Spleen (tissue), 7 donors: ENCODE measurements around the gene RFLNA.

Experiments
- CTCF ChIP-seq, 11 experiments: fragments of 200-600 bp in 7 of 11; fragments of 450-650 bp in 4 of 11; sonication (generic) in 4 of 11; IDR thresholded peaks in 8 of 11; conservative IDR thresholded peaks in 3 of 11; 1 replicate in 7 of 11; 2 replicates in 4 of 11; pipeline versions ENCODE4 v1.4.0 to v1.8.0; 2016 to 2021; ENCODE audit warnings: antibody characterized with exemption in 11 of 11, inconsistent platforms in 4 of 11, mild to moderate bottlenecking in 1 of 11
- POLR2A ChIP-seq, 3 donors: fragments of 450-650 bp; IDR thresholded peaks; one replicate each; pipeline ENCODE4 v1.5.1; 2017; ENCODE audit warnings: antibody characterized with exemption in 3 of 3, mild to moderate bottlenecking in 1 of 3
- donor health status: DM: no; HTN: no; CAD: no; lungs with moderate emphysema.
- donor health status: DM: no; HTN: no; CAD: no.
- donor health status: DM: no; HTN: no; CAD: no.

- TF ChIP-seq CTCF (IDR thresholded peaks at IDR 0.05 in 8 of 11, conservative IDR thresholded peaks at IDR 0.05 in 3 of 11): no peak
- TF ChIP-seq POLR2A (IDR thresholded peaks at IDR 0.05): no peak
Measured at GRCh38 chr12:124293286-124294003, 1.4 kb upstream of the RFLNA start.
